HG02678 (cell line): ENCODE data around the gene PRR32.
"Not testable (repeated sequence)": the region's sequence is repeated elsewhere in the genome, so short reads cannot be mapped to it uniquely, and the experiment has no call there.

Experiments
- ATAC-seq: cut with Tn5 transposase; IDR thresholded peaks from one replicate; pipeline ENCODE4 v1.9.1; 2021; ENCODE audit warnings: mild to moderate bottlenecking, moderate library complexity; ENCODE audit not compliant: unreplicated experiment

Gene PRR32

GRCh38 chrX:126819429-126819828, at the start of gene PRR32:
PRR32 (plus strand) TSS chrX:126819729; CDS start chrX:126819844, 115 bp downstream.
- no peak for ATAC-seq

- peak; percentile 52 for ATAC-seq
Observed at GRCh38 chrX:126770179-126770578, 49.4 kb upstream of the PRR32 start.

- no peak for ATAC-seq
Observed at GRCh38 chrX:126785539-126785938, 34.0 kb upstream of the PRR32 start.

- no peak for ATAC-seq
Observed at GRCh38 chrX:126799059-126799458, 20.5 kb upstream of the PRR32 start.

- ATAC-seq = not testable (repeated sequence)
Observed at GRCh38 chrX:126806784-126807183, 12.7 kb upstream of the PRR32 start.

- ATAC-seq = no peak
Observed at GRCh38 chrX:126815806-126816205, 3.7 kb upstream of the PRR32 start.

GRCh38 chrX:126820700-126821420, 1.3 kb downstream of the PRR32 start:
- ATAC-seq = no peak

GRCh38 chrX:126824338-126825007, 4.9 kb downstream of the PRR32 start:
- no peak for ATAC-seq

- ATAC-seq = no peak
Observed at GRCh38 chrX:126825566-126826193, 6.2 kb downstream of the PRR32 start.

- ATAC-seq = no peak
Observed at GRCh38 chrX:126836186-126836585, 16.7 kb downstream of the PRR32 start.

GRCh38 chrX:126847143-126847542, 27.6 kb downstream of the PRR32 start:
- no peak for ATAC-seq

GRCh38 chrX:126855839-126856524, 36.5 kb downstream of the PRR32 start:
- no peak for ATAC-seq
